Sigmoid colon (tissue), 7 donors: ENCODE results near the gene U2SURP. TPM values are rescaled to one million over a fixed set of nuclear protein-coding genes. Genes with fewer than 3 reads are reported as not detected.

Source experiments
- DNase-seq: peaks from one replicate; pipeline ENCODE4 v3.0.0-alpha.2; 2019
- H3K27ac ChIP-seq, 4 donors: fragments of 200-600 bp; sonication (generic); one replicate each; pipeline ENCODE4 v1.5.1; 2016 to 2019; ENCODE audit warnings: mild to moderate bottlenecking in 1 of 4
- H3K27me3 ChIP-seq, 3 donors: fragments of 200-600 bp; sonication (generic); one replicate each; pipeline ENCODE4 v1.5.1; 2019; ENCODE audit warnings: mild to moderate bottlenecking in 1 of 3
- H3K36me3 ChIP-seq, 4 donors: fragments of 200-600 bp; sonication (generic); one replicate each; pipeline ENCODE4 v1.5.1; 2016 to 2019
- H3K4me1 ChIP-seq, 4 donors: fragments of 200-600 bp; sonication (generic); one replicate each; pipeline ENCODE4 v1.5.1; 2017 to 2019
- H3K4me3 ChIP-seq, 4 donors: fragments of 200-600 bp; sonication (generic); one replicate each; pipeline ENCODE4 v1.5.1; 2017 to 2019; ENCODE audit warnings: mild to moderate bottlenecking in 2 of 4, moderate library complexity in 1 of 4
- H3K9me3 ChIP-seq, 4 donors: fragments of 200-600 bp in 3 of 4; sonication (generic) in 3 of 4; one replicate each; pipeline versions ENCODE4 v1.5.1 to v1.6.1; 2013 to 2019
- CTCF ChIP-seq, 4 experiments: fragments of 450-650 bp in 3 of 4; fragments of 200-600 bp in 1 of 4; IDR thresholded peaks; one replicate each; pipeline ENCODE4 v1.5.1; 2016 to 2019; ENCODE audit warnings: antibody characterized with exemption in 4 of 4, mild to moderate bottlenecking in 3 of 4, moderate library complexity in 2 of 4
- EP300 ChIP-seq, 4 donors: sonication (generic); formaldehyde crosslinking; IDR thresholded peaks; one replicate each; pipeline ENCODE4 v1.6.1; 2017; ENCODE audit warnings: antibody characterized with exemption in 4 of 4
- POLR2A ChIP-seq, 2 donors: fragments of 450-650 bp; IDR thresholded peaks; one replicate each; pipeline ENCODE4 v1.6.1; 2016; ENCODE audit warnings: antibody characterized with exemption in 2 of 2, mild to moderate bottlenecking in 2 of 2, moderate library complexity in 2 of 2
- POLR2AphosphoS5 ChIP-seq, 4 donors: sonication (generic); formaldehyde crosslinking; IDR thresholded peaks; one replicate each; pipeline ENCODE4 v1.6.1; 2017; ENCODE audit warnings: antibody characterized with exemption in 4 of 4
- WGBS, 2 donors: extraction: QIAGEN DNeasy Blood & Tissue Kit; methylation state at CpG; one replicate each; pipeline ENCODE4 v1.1.7; 2013; 5-methylcytosine and 5-hydroxymethylcytosine counted together
- intact Hi-C: fragments of 100-400 bp; cut with DNase I; formaldehyde crosslinking; loops from one replicate; pipeline ENCODE4 v1.15.1; 2023
- polyA plus RNA-seq, 3 donors: library from polyadenylated mRNA; stranded (reverse); fragments of 200-250 nt; gene quantifications; one replicate each; pipeline ENCODE4 v1.2.3, GENCODE V29; 2013
- total RNA-seq, 4 donors: library from RNA; depleted of rRNA; stranded (reverse); fragments of >200 nt; gene quantifications; one replicate each; pipeline ENCODE4 v1.1.0, GENCODE V29; 2016
- donor health status: healthy with polysubstance abuse.
- donor health status: Bipolar disorder and iron deficiency.
- donor health status: healthy.

U2SURP gene
- total and polyA plus RNA-seq, 7 donors, result 11.4 to 79.8 (median 66.8) TPM

DNA sequence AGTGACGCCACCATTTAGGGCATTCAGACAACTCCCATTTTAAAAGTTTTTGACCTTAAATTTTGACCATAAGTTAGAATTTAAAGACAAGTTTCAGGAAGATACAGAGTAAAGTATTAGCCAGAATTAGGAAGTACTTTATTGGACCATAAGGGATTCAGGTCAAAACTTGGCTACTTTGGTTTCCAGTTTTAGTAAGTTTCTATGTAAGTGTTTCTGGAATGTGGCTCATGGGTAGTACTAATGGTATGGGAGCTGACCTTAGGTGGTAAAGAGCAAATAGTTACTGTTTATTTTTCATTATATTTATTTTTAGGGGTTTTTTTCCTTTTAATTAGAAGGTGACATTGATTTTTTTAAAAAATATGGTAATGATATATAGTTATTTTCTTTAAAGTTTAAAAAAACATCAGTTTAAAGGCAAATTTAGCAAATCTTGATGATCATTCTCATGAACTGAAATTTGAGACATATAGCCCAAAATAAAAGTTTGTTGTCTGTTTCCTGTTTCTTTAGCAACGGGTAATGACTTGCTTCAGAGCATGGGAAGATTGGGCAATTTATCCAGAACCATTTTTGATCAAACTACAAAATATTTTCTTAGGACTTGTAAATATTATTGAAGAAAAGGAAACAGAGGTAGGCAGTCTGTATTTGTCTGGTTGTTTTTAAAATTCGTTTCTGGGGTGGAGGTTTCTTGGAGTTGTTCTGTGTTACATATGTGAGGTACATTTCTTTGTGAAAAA is 34.3 kb downstream of the U2SURP start:
- H3K4me1 ChIP-seq, result no peaks in the 10 kb centered on the region
- no peaks in the 10 kb centered on the region for H3K9me3 ChIP-seq
- WGBS, 2 donors, result 84 to 86% methylated on average over 3 of the region's 3 CpGs
- intact Hi-C loops, result no loop called here
- H3K4me3 ChIP-seq, result no peak overlapping the region
- H3K27me3 ChIP-seq, result no peaks in the 10 kb centered on the region
- no peak for DNase-seq
- peaks cover 7 to 95% (median 16%) of the 10 kb centered on the region in 4 donors for H3K36me3 ChIP-seq
- no peak overlapping the region for H3K27ac ChIP-seq
- no peak for TF ChIP-seq CTCF (IDR thresholded peaks at IDR 0.05)
- TF ChIP-seq POLR2A (IDR thresholded peaks at IDR 0.05), result no peak
- no peak for TF ChIP-seq EP300 (IDR thresholded peaks at IDR 0.05)
- TF ChIP-seq POLR2AphosphoS5 (IDR thresholded peaks at IDR 0.05), result no peak

- WGBS, 2 donors, result 32 to 61% methylated on average over 2 of the region's 2 CpGs
- no peaks in the 10 kb centered on the region for H3K9me3 ChIP-seq
- no peak for DNase-seq
- intact Hi-C loops, result no loop called here
- no peak overlapping the region for H3K27ac ChIP-seq
- TF ChIP-seq EP300 (IDR thresholded peaks at IDR 0.05), result no peak
- no peak for TF ChIP-seq POLR2A (IDR thresholded peaks at IDR 0.05)
- TF ChIP-seq POLR2AphosphoS5 (IDR thresholded peaks at IDR 0.05), result no peak
- no peak for TF ChIP-seq CTCF (IDR thresholded peaks at IDR 0.05)
- no peaks in the 10 kb centered on the region for H3K27me3 ChIP-seq
- H3K4me3 ChIP-seq, result no peak overlapping the region
- peaks cover 7 to 86% (median 16%) of the 10 kb centered on the region in 4 donors for H3K36me3 ChIP-seq
- no peaks in the 10 kb centered on the region for H3K4me1 ChIP-seq
These were observed 35.2 kb downstream of the U2SURP start for GRCh38 chr3:143036557-143036956.

GRCh38 chr3:143037867-143038266 is 36.5 kb downstream of the U2SURP start:
- Histone ChIP-seq H3K4me1 (no peaks in the 10 kb centered on the region), H3K4me3 (no peak overlapping the region), H3K27me3 (no peaks in the 10 kb centered on the region), H3K36me3 (peaks cover 7 to 77% (median 15%) of the 10 kb centered on the region in 4 donors), H3K27ac (no peak overlapping the region), H3K9me3 (no peaks in the 10 kb centered on the region)
- DNase-seq, result no peak
- TF ChIP-seq CTCF (IDR thresholded peaks at IDR 0.05) (peak in 1 of 4 experiments; percentile 5), POLR2AphosphoS5 (IDR thresholded peaks at IDR 0.05) (no peak)
- intact Hi-C loops, result no loop called here
- 90 to 93% methylated on average over 2 of the region's 2 CpGs for WGBS, 2 donors

DNA sequence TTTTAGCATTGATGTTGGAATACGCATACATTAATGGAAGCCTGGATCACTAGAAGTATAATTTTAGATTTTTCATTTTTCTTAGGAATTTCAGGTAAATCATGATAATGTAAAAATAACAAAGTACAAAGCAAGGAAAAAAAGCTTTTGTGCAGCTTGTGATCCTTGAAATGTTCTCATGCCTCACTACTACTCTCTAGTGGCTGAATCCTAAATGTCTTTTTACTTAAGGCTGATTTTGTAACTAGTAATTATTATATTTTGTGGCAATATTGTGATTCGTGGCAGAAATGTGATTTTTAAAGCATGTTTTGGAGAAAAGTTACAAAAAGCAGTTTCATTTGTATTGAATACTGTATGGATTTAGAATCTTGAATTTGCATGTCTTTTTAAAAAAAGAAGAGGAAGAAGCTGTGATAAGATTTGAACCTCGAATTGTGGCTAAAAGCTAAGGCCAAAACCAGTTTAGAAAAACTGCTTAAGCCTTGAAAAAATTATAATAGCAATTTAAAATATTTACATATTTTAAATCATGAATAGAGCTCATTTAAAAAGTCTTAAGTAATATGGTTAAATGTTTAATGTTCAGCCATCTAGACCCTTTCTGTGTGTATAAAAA is 39.0 kb downstream of the U2SURP start:
- Histone ChIP-seq H3K36me3 (peaks cover 7 to 79% (median 18%) of the 10 kb centered on the region in 4 donors), H3K27ac (no peak overlapping the region), H3K4me3 (no peak overlapping the region), H3K27me3 (no peaks in the 10 kb centered on the region), H3K9me3 (no peaks in the 10 kb centered on the region), H3K4me1 (no peaks in the 10 kb centered on the region)
- intact Hi-C loops, result no loop called here
- WGBS, 2 donors, result 83 to 87% methylated on average over 3 of the region's 3 CpGs
- no peak for DNase-seq
- no peak for TF ChIP-seq EP300 (IDR thresholded peaks at IDR 0.05)
- no peak for TF ChIP-seq POLR2A (IDR thresholded peaks at IDR 0.05)
- no peak for TF ChIP-seq CTCF (IDR thresholded peaks at IDR 0.05)
- TF ChIP-seq POLR2AphosphoS5 (IDR thresholded peaks at IDR 0.05), result no peak
